Memory B cell (primary cell): Measurements from ENCODE around the gene LRMDA.

Experiments used
- ATAC-seq: fragments of 150-1000 bp; cut with Tn5 transposase; 2 replicates; pipeline ENCODE4 v1.10.0; 2021; ENCODE audit warnings: low read depth, mild to moderate bottlenecking, moderate library complexity
- DNase-seq, 2 donors: peaks; one replicate each; pipeline ENCODE4 v3.0.0; 2022; ENCODE audit warnings: low spot score in 2 of 2
- H3K27ac Mint-ChIP-seq: one replicate; pipeline ENCODE4 v1.8.0; 2022; ENCODE audit warnings: mild to moderate bottlenecking, moderate library complexity, mixed read lengths
- H3K27me3 Mint-ChIP-seq: one replicate; pipeline ENCODE4 v1.8.0; 2022; ENCODE audit warnings: mixed read lengths
- H3K36me3 Mint-ChIP-seq: one replicate; pipeline ENCODE4 v1.8.0; 2022; ENCODE audit warnings: mild to moderate bottlenecking, mixed read lengths
- H3K4me1 Mint-ChIP-seq: one replicate; pipeline ENCODE4 v1.8.0; 2022; ENCODE audit warnings: mixed read lengths
- H3K4me3 Mint-ChIP-seq: one replicate; pipeline ENCODE4 v1.8.0; 2022; ENCODE audit warnings: mild to moderate bottlenecking, moderate library complexity, mixed read lengths
- H3K9me3 Mint-ChIP-seq: one replicate; pipeline ENCODE4 v1.8.0; 2022; ENCODE audit warnings: mixed read lengths

Gene LRMDA

DNA sequence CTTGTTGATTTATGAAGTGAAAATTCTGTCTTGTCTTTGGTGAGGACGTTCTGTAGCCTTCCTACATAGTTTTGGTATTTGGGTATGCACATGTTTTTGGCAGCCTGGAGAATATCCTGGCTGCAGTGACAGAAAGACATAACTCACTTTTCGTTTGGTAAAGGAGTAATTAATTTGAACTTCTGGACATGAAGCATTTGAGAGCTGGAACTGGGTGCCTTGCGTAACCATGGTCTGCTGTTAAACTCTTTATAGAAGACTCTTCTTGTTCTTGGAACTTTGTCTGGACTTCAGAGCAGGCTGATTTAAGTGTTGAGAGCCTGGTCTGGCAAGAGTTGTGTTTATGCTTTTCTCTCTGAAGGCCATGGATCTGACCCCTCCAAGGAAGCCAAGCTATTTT, 231.3 kb downstream of the LRMDA start:
- no peak for ATAC-seq
- Mint-ChIP-seq H3K36me3 (no peaks in the 10 kb centered on the region), H3K4me3 (no peak overlapping the region), H3K27ac (no peak overlapping the region), H3K9me3 (peaks cover 1% of the 10 kb centered on the region), H3K27me3 (peaks cover 4% of the 10 kb centered on the region), H3K4me1 (no peaks in the 10 kb centered on the region)
- no peak for DNase-seq

DNA sequence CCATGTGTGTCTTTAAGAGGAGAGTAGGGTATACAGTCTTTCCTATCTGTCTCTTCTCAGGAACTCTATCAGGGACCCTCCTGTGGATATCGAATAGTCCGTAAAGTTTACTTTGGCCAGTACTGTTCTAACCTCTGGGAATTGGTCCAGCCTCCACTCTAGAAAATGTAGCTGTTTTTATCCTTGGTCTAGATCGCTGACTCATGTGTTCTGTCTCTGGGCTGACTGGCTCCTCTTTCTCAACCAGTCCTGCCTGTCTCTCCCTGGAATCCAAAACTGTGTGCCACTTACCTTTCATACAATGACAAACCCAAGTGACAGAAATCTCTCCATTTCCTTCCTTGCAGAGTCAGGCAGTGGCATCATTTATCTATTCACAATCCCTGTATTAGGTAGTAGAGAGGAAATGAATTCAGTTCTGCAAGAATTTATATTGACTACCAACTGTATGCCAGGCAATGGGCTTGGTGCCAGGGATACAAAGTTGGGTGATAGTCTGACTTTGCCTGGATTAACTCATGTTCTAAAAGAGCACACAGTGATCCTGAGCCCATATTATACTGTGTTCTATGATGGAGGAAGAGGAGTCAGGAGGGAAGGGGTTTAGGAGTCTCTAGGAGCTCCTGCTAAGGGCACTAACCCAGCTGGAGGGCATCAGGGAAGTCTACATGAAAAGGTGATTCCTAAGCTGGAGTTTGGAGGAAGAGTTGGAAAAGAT, 232.7 kb downstream of the LRMDA start:
- no peak overlapping the region for H3K4me3 Mint-ChIP-seq
- no peaks in the 10 kb centered on the region for H3K4me1 Mint-ChIP-seq
- ATAC-seq (no peak), DNase-seq (no peak)
- H3K27me3 Mint-ChIP-seq: peaks cover 4% of the 10 kb centered on the region
- peaks cover 1% of the 10 kb centered on the region for H3K9me3 Mint-ChIP-seq
- H3K36me3 Mint-ChIP-seq: no peaks in the 10 kb centered on the region
- H3K27ac Mint-ChIP-seq: no peak overlapping the region

DNA sequence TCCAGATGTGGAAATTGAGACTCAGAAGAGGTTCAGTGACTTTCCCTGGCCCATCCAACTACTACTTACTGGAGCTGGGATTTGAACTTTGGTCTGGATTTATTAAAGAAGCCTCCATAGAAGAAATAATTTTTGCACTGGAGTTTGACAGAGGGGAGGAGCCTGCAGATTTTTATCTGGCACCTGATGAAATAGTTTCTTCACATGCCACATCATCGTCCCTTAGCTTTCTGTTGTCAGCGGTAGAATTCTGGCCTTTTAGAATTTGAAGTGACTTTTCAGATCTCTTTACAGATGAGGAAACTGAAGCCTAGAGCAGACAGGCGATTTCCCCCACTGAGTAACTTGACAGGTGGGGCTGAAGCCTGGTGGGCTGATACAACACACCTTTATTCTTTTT, 233.5 kb downstream of the LRMDA start:
- ATAC-seq (no peak), DNase-seq (no peak)
- Mint-ChIP-seq H3K27me3 (peaks cover under 1% of the 10 kb centered on the region), H3K4me1 (no peaks in the 10 kb centered on the region), H3K9me3 (no peaks in the 10 kb centered on the region), H3K36me3 (no peaks in the 10 kb centered on the region), H3K4me3 (no peak overlapping the region), H3K27ac (no peak overlapping the region)

DNA sequence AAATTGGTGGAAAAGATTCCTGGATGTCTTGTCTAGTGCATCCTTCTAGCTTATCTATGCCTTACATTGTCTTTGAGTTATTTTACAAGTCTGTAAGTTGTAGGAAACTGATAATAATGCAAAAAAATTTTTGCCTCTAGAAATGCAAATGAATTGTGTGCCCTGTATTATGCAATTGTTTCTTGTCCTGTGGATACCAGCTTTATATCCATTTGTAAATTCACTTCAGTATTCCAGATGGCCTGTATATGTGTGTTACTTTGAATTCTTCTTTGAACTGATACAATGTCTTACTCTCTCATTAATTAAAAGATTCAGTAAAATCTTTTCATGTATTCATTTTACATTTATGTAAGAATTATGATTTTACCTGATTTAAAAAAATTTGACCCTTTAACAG, 234.3 kb downstream of the LRMDA start:
- H3K4me3 Mint-ChIP-seq: no peak overlapping the region
- H3K36me3 Mint-ChIP-seq: no peaks in the 10 kb centered on the region
- DNase-seq (no peak), ATAC-seq (no peak)
- no peaks in the 10 kb centered on the region for H3K27me3 Mint-ChIP-seq
- H3K9me3 Mint-ChIP-seq: no peaks in the 10 kb centered on the region
- no peak overlapping the region for H3K27ac Mint-ChIP-seq
- no peaks in the 10 kb centered on the region for H3K4me1 Mint-ChIP-seq

DNA sequence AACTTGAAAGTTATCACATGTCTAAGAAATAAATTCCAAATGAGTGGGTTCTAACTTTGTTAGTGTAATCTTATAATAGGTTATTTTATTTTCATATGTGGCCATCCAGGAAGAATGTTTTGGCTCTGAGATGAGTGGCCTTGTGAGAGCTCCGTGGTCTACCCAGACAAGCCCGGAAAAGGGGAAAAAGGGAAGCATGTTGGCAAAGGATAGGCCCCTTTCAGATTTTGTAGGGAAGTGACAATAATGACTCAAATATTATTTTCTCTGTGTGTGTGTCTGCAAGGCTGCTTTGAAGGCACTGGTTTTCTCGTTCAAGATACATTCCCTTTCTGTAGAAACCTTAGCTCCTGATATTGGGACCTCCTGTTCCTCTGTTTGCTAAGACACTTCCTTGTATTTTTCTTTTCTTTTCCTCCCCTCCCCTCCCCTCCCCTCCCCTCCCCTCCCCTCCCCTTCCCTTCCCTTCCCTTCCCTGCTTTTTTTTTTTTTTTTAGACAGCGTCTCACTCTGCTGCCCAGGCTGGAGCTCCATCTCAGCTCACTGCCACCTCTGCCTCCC, 240.8 kb downstream of the LRMDA start:
- Mint-ChIP-seq H3K36me3 (no peaks in the 10 kb centered on the region), H3K9me3 (no peaks in the 10 kb centered on the region), H3K27me3 (no peaks in the 10 kb centered on the region), H3K4me3 (no peak overlapping the region), H3K27ac (no peak overlapping the region), H3K4me1 (no peaks in the 10 kb centered on the region)
- DNase-seq: no peak
- ATAC-seq: no peak

DNA sequence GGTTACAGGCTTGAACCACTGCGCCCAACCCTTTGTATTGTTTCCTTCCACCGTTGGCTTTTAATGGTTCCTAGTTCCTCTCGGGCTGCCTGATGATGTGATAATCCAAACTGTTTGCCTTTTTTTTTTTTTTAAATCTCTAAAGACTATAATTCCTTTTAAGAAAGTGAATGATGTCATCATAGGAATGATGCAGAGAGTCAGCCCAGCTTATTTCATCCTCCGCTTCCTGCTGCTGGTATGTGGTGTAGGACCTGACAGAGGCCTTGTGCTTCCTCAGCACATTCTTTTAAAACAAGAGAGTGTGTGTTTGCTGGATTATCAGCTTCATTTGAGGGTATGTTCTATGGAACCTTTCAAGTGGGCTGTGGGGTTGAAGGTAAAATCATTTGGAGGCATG, 241.4 kb downstream of the LRMDA start:
- no peaks in the 10 kb centered on the region for H3K9me3 Mint-ChIP-seq
- no peak overlapping the region for H3K4me3 Mint-ChIP-seq
- H3K36me3 Mint-ChIP-seq: no peaks in the 10 kb centered on the region
- H3K27me3 Mint-ChIP-seq: no peaks in the 10 kb centered on the region
- H3K27ac Mint-ChIP-seq: no peak overlapping the region
- H3K4me1 Mint-ChIP-seq: no peaks in the 10 kb centered on the region
- DNase-seq (no peak), ATAC-seq (no peak)

DNA sequence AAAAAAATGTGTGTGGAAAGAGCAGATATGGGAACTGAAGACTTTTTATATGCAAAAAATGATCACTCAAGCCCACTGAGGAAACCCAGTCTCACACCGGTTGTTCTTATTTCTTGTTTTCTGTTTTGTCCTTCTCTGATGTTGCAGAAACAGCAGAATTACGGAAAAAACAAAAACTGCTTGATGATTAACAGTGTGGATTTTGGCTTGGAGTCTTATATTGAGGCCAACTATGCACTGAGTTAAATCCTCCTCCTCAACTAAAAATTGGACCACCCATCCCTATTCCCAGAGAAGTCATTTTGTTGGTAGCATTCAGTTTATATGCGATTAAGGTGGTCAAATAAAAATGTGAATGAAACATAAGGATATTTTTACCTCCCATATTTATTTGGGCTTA, 246.1 kb downstream of the LRMDA start:
- Mint-ChIP-seq H3K4me1 (no peaks in the 10 kb centered on the region), H3K36me3 (no peaks in the 10 kb centered on the region), H3K9me3 (no peaks in the 10 kb centered on the region), H3K27me3 (no peaks in the 10 kb centered on the region), H3K4me3 (no peak overlapping the region), H3K27ac (no peak overlapping the region)
- DNase-seq: no peak
- ATAC-seq: no peak

DNA sequence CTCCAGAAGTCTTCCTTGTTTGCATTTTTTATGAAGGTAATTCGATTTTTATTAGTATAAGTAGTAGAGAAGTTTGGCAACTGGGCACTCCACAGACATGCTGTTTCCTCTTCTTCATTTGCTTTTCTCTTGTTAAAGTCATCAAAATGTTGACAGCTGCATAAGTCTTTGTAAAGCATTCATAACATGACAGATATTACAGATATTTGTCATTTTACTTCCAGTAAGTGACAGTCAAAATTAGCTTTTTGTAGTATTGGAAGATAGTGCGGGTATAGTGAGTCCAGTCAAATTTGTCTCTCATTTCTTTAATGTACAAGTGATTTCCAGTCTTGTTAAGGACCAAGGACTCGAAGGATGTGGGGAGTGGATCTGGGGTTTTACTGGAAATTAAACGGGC, 247.1 kb downstream of the LRMDA start:
- H3K9me3 Mint-ChIP-seq: no peaks in the 10 kb centered on the region
- no peaks in the 10 kb centered on the region for H3K36me3 Mint-ChIP-seq
- no peak for DNase-seq
- ATAC-seq: no peak
- no peak overlapping the region for H3K4me3 Mint-ChIP-seq
- H3K4me1 Mint-ChIP-seq: no peaks in the 10 kb centered on the region
- no peaks in the 10 kb centered on the region for H3K27me3 Mint-ChIP-seq
- no peak overlapping the region for H3K27ac Mint-ChIP-seq

DNA sequence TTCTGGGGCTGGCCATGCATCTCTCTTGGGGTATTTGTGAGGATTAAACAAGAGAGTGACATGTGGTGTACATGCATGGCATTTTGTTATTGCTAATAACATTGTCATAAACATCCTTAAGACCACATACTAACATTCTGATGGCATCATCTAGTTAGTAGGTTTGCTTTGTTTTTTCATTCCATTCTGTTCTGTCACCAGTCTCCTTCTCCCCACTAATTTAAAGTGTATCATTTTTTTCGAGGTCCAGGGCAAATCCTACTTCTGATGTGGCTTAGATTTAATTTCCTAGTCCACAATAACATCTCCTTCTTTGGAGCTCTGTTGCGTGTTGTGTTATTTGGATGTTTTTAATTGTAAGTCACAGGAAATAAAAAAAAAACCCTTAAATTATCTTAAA, 248.1 kb downstream of the LRMDA start:
- H3K27me3 Mint-ChIP-seq: no peaks in the 10 kb centered on the region
- no peaks in the 10 kb centered on the region for H3K9me3 Mint-ChIP-seq
- H3K4me1 Mint-ChIP-seq: no peaks in the 10 kb centered on the region
- ATAC-seq (no peak), DNase-seq (no peak)
- no peaks in the 10 kb centered on the region for H3K36me3 Mint-ChIP-seq
- no peak overlapping the region for H3K4me3 Mint-ChIP-seq
- H3K27ac Mint-ChIP-seq: no peak overlapping the region

DNA sequence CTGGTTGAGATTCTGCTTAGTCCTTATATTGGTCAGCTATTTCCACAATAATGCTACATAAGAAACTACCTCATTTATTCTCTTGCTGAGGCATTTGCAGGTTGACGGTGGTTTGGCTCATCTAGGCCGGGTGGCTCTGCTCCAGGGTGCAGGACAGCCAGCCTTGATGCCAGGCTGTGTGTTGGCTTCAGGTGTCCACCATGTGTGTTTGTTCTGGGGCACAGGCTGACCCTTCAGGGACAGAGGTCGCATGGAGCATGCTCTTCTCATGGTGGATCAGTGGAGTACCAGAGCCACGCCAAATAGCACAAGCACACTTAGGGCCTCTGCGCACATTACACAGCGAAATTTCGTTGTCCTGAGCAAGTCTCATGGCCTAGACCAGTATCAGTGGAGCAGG, 249.9 kb downstream of the LRMDA start:
- no peak for DNase-seq
- H3K36me3 Mint-ChIP-seq: no peaks in the 10 kb centered on the region
- no peak overlapping the region for H3K27ac Mint-ChIP-seq
- no peaks in the 10 kb centered on the region for H3K27me3 Mint-ChIP-seq
- no peaks in the 10 kb centered on the region for H3K4me1 Mint-ChIP-seq
- no peak overlapping the region for H3K4me3 Mint-ChIP-seq
- ATAC-seq: no peak
- no peaks in the 10 kb centered on the region for H3K9me3 Mint-ChIP-seq

DNA sequence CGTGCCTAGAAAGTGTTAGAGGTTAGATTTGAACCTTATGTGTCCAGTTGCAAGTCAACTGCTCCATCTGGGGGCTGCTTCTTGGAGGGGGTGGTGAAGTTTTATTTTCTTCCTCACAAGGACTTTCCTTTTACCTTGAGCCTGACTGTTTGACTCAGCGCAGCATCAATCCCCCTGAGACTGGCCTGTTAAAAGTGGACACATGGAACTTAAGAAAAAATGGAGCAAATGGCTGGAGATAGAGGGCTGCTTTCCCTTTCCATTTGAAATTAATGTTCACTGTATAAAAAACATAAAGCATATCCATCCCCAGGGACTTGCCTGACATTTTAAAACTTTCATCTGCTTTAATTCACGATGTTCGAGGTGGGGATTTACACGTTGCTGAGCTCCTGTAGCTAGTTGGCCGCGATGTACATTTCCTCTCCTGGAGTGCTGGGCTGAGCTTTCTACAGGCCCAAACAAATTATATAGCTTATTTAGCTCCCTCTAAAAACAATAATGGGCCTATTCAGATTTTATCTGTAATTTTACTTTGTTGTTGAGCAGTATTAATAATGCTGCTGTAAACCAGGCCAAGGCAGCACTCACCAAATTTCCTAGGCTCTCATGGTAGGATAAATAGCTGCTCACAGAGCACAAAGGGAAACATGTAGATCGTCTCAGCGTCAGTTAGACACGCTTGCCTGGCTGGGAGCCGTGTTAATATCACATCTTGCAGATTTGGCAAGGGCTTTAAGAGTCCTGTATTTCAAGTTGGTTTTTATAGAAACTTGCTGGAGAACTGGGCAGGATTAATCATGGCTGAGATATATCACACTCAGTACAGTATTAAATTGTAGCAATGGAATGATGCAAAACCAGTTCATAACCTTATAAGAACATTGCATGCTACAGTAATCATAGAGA, 251.5 kb downstream of the LRMDA start:
- Mint-ChIP-seq H3K27ac (no peak overlapping the region), H3K27me3 (no peaks in the 10 kb centered on the region), H3K36me3 (no peaks in the 10 kb centered on the region), H3K4me1 (no peaks in the 10 kb centered on the region), H3K4me3 (no peak overlapping the region), H3K9me3 (peaks cover 2% of the 10 kb centered on the region)
- ATAC-seq (no peak), DNase-seq (no peak)

DNA sequence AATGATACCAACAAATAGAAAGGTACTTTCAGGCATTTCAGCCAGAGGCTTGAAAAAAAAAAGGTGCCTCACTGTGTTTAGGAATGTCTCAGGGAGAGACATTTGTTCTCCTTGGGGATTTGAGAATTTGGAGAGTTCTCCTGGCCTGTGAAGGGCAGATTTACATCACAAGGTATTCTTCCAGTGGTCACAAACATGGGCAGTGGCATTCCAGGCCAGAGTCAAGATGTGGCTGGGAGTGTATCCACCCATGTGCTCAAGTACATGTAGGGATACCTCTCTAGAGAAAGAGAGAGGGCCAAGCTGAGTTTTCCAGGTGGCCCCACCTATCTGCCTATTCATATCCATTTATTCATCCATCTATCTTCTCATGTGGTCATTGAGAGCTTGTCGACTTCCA, 253.8 kb downstream of the LRMDA start:
- Mint-ChIP-seq H3K27ac (no peak overlapping the region), H3K9me3 (peaks cover 4% of the 10 kb centered on the region), H3K27me3 (no peaks in the 10 kb centered on the region), H3K4me3 (no peak overlapping the region), H3K36me3 (no peaks in the 10 kb centered on the region), H3K4me1 (no peaks in the 10 kb centered on the region)
- no peak for DNase-seq
- no peak for ATAC-seq

DNA sequence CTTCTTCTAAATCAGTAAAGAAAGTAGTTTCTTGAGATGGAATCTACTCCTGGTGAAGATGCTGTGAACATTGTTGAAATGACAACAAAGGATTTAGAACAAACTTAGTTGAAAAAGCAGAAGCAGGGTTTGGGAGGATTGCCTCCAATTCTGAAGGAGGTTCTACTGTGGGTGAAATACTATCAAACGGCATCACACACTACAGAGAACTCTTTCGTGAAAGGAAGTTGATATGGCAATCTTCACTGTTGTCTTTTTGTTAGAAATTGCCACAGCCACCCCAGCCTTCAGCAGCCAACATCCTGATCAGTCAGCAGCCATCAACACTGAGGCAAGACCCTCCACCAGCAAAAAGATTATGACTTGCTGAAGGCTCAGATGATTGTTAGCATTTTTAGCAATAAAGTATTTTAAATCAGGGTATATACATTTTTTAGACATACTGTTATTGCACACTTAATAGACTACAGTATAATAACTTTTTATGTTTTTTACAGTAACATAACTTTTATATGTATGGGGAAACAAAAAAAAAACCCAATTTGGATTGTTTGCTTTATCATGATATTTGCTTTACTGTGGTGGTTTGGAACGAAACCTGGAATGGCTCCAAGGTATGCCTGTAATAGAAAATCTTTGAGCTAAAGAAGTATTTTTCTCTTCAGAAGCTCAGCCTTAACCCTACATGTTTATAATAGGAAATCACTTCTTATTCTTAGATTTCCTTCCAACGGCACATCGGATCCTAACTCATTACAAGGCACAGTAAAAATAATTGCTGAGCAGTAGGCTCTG, 257.3 kb downstream of the LRMDA start:
- Mint-ChIP-seq H3K36me3 (no peaks in the 10 kb centered on the region), H3K27me3 (no peaks in the 10 kb centered on the region), H3K9me3 (peaks cover 4% of the 10 kb centered on the region), H3K27ac (no peak overlapping the region), H3K4me1 (no peaks in the 10 kb centered on the region), H3K4me3 (no peak overlapping the region)
- DNase-seq (no peak), ATAC-seq (no peak)

DNA sequence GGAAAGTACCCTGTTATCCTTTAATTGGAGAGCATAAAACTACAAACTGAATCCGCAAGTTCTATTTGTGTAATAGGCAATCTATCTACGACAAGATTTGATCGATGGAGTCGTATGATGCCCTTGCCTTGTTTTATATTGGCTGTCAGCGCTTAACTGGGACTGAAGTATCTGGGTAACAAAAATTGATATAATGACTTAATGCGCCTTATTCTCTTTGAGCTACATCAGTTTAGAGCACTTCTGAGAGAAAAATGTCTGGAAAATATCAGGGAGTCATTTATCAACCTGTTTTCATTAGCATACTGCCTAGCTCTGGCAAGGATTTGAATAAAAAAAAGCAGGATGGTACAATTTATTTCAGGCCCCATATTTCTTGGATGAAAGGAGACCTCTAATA, 262.1 kb downstream of the LRMDA start:
- Mint-ChIP-seq H3K4me1 (no peaks in the 10 kb centered on the region), H3K4me3 (no peak overlapping the region), H3K36me3 (no peaks in the 10 kb centered on the region), H3K9me3 (peaks cover 2% of the 10 kb centered on the region), H3K27me3 (peaks cover 5% of the 10 kb centered on the region), H3K27ac (no peak overlapping the region)
- no peak for DNase-seq
- no peak for ATAC-seq
